GM18951 (cell line): ENCODE measurements around the gene CCR1.

Experiments
- POLR2A ChIP-seq: IDR thresholded peaks from 4 replicates; pipeline ENCODE4 v1.6.1; 2011; ENCODE audit warnings: mild to moderate bottlenecking; ENCODE audit not compliant: insufficient read length, insufficient read depth; ENCODE audit errors: extremely low read depth
- in situ Hi-C: fragments of 300-500 bp; cut with MboI; formaldehyde crosslinking; loops from one replicate; pipeline ENCODE4 v1.12.0; 2022; ENCODE audit warnings: low sequenced_read_pairs, mixed read lengths, inconsistent platforms; ENCODE audit not compliant: unreplicated experiment

Gene CCR1

GRCh38 chr3:46206282-46207015, 1.7 kb downstream of the CCR1 start:
- in situ Hi-C loops: loop anchor here (5.0 to 25.0 kb wide), 2 partner anchors 119 to 269 kb away; partner anchors contain the start of gene CXCR6

DNA sequence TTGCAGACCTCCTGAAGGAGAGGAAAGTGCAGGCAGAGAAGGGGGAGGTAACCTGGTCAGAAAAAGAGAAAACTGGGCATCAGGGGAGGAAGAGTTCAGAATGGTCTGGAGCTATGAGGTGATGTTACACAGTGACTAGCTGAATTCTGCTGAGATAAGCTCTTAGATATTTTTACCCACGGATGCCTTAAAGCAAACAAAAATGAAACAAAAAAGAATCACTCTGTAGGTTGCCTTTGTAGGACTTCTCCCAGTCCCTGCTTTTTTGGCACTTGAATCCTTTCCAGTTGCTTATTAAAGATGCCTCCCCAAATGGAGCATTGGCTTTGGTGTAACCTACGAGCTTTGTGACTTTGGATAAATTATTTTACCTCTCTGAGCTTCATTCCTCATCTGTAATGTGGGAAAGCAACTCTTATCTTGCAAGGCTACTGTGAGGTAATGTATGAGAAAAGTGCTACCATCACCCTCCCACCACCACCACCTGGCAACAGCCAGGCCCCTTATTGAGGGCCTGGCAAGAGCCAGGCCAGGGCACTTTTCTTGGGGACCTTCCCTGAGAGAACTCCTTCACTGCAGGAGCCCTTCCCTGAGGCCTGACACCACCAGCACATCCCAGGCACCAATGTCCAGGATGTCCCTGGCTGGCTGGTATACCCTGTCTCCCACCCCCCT, 2.7 kb downstream of the CCR1 start:
- in situ Hi-C loops: loop anchor here (5.0 to 25.0 kb wide), 2 partner anchors 118 to 268 kb away; partner anchors contain the start of gene CXCR6
- no peak for TF ChIP-seq POLR2A

More at GRCh38 chr3:46206282-46207015, 1.7 kb downstream of the CCR1 start:
- TF ChIP-seq POLR2A: no peak

DNA sequence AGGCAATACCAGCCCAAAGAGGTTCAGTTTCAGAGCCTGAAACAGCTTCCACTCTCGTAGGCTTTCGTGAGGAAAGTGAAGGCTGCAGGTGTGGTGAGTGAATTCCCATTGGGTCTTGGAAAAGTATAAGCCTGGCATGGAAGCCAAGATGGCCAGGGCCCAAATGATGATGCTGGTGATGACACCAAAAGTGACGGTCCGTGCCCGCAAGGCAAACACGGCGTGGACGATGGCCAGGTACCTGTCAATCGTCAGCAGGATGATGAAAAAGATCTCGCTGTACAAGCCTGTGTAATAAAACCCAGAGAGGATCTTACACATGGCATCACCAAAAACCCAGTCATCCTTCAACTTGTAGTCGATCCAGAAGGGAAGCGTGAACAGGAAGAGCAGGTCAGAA, 4.4 kb downstream of the CCR1 start:
- TF ChIP-seq POLR2A: no peak
- in situ Hi-C loops: loop anchor here (25.0 kb wide), 1 partner anchor 266 kb away; the partner anchor contains the start of gene CXCR6

- in situ Hi-C loops: loop anchor here (25.0 kb wide), 1 partner anchor 265 kb away; the partner anchor contains the start of gene CXCR6
- no peak for TF ChIP-seq POLR2A
These were observed 5.6 kb downstream of the CCR1 start for GRCh38 chr3:46202535-46202934.

DNA sequence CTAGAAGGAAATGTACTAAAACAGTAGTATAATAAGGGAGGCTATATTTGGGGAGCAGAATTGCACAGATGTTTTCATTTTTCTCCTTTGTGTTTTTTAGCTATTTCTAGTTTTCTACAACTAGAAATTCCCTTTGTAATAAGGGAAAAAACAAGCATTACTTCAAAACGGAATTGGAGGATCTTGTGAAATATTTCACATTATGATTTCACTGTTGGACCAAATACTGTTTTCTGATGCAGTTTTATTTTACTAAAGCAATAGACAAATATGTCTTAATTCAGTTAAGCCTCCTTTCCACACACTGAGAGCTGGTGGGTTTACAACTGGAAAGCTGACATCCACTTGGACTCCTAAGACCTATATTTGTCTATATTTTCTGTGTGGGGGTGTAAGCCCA, 7.3 kb downstream of the CCR1 start:
- in situ Hi-C loops: loop anchor here (25.0 kb wide), 1 partner anchor 263 kb away; the partner anchor contains the start of gene CXCR6
- TF ChIP-seq POLR2A: no peak

DNA sequence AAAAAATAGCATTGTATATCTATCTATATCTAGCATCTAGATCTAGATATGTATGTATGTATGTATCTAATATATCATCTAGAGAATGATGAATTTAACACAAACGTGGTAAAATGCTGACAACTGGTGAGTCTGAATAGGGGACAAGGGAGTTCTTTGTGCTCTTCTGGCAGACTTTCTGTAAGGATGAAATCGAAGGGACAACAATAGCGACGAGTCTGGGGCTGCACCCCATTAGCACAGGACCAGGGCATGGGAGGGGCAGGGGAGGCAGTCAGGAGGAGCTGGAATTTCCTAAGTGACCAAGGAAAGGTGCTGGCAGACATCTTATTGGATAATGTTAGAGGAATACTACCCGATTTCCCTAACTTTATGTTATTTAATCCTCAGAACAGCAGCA, 7.9 kb downstream of the CCR1 start:
- no peak for TF ChIP-seq POLR2A

GRCh38 chr3:46196261-46196957, 11.7 kb downstream of the CCR1 start:
- in situ Hi-C loops: no loop called here

More for the DNA sequence above, 7.9 kb downstream of the CCR1 start:
- in situ Hi-C loops: loop anchor here (25.0 kb wide), 1 partner anchor 263 kb away; the partner anchor contains the start of gene CXCR6

GRCh38 chr3:46194868-46195553, 13.1 kb downstream of the CCR1 start:
- in situ Hi-C loops: no loop called here
- TF ChIP-seq POLR2A: no peak

More at GRCh38 chr3:46196261-46196957, 11.7 kb downstream of the CCR1 start:
- TF ChIP-seq POLR2A: no peak

GRCh38 chr3:46193436-46193835, 14.7 kb downstream of the CCR1 start:
- in situ Hi-C loops: no loop called here
- TF ChIP-seq POLR2A: no peak

GRCh38 chr3:46192939-46193338, 15.2 kb downstream of the CCR1 start:
- TF ChIP-seq POLR2A: no peak
- in situ Hi-C loops: no loop called here

DNA sequence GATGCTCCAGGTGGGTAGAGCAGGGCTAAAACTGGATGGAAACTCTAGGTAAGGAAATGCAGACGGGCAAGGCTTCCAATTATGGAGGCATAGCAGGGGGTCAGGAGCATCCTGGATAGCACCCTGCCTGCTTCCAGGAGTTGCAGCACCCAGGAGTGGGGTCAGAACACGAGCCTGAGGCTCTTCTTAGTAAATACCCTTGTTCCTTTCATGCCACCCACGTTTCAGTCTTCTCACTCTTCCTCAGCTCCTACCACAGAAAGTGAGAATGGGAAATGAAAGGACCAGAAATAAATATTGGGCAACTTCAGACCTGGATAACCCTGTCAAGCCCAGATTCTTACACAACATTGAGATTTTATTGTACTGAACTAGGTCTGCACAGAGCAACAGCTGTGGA, 16.4 kb downstream of the CCR1 start:
- in situ Hi-C loops: no loop called here
- TF ChIP-seq POLR2A: no peak

- no peak for TF ChIP-seq POLR2A
- in situ Hi-C loops: no loop called here
These were observed 19.4 kb downstream of the CCR1 start for GRCh38 chr3:46188708-46189107.

GRCh38 chr3:46187876-46188275, 20.2 kb downstream of the CCR1 start:
- in situ Hi-C loops: no loop called here

GRCh38 chr3:46187341-46187700, 20.8 kb downstream of the CCR1 start:
- TF ChIP-seq POLR2A: no peak
- in situ Hi-C loops: no loop called here

More at GRCh38 chr3:46187876-46188275, 20.2 kb downstream of the CCR1 start:
- no peak for TF ChIP-seq POLR2A
